Measurements from ENCODE around the gene NDUFAF8.

Gene NDUFAF8

GRCh38 chr17:81200695-81201580 lies 38.2 kb upstream of the NDUFAF8 start:
- DNase-seq (ENCODE audit: low read depth) = no peak

DNA sequence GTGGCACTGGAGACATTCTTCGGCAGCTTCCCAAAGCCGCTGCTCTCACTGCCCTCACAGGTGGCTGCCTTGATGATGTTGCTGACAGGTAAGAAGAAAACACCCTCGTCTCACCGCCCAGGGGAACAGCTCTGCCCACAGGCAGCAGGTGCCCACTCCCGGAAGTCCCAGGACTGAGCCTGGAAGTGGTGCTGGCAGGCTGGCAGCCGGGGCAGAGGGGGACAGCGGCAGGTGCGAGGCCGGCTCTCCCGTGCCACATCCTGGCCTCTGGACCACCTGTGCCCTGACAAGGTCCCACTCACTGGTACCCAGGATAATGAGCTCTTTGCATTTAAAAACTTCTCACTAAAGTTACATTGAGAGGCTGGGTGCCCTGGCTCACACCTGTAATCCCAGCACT lies 36.8 kb upstream of the NDUFAF8 start:
- no peak for DNase-seq (ENCODE audit: low read depth)

- DNase-seq (ENCODE audit: low read depth) = no peak
These were observed 36.0 kb upstream of the NDUFAF8 start for GRCh38 chr17:81203136-81203535.

- DNase-seq (ENCODE audit: low read depth) = no peak
These were observed 34.5 kb upstream of the NDUFAF8 start for GRCh38 chr17:81204578-81204977.

DNA sequence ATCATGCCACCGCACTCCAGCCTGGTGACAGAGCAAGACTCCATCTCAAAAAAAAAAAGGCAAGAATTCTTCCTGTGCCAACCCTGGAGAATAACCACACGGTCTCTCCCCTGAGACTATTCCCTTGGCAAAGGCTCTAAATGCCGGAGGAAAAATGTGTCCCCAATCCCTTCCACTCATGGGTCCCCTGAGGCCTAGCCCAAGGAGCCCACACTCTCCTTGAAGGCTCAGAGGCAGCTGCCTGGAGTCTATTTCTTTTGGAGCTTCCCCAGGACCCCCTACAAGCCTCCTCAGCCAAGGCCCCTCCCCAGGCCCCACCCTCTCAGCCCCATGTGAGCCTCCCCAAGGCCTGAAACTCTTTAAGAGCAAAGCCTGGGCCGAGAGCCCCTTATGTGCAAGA lies 33.0 kb upstream of the NDUFAF8 start:
- DNase-seq (ENCODE audit: low read depth) = no peak

GRCh38 chr17:81206657-81207056 lies 32.5 kb upstream of the NDUFAF8 start:
- no peak for DNase-seq (ENCODE audit: low read depth)

DNA sequence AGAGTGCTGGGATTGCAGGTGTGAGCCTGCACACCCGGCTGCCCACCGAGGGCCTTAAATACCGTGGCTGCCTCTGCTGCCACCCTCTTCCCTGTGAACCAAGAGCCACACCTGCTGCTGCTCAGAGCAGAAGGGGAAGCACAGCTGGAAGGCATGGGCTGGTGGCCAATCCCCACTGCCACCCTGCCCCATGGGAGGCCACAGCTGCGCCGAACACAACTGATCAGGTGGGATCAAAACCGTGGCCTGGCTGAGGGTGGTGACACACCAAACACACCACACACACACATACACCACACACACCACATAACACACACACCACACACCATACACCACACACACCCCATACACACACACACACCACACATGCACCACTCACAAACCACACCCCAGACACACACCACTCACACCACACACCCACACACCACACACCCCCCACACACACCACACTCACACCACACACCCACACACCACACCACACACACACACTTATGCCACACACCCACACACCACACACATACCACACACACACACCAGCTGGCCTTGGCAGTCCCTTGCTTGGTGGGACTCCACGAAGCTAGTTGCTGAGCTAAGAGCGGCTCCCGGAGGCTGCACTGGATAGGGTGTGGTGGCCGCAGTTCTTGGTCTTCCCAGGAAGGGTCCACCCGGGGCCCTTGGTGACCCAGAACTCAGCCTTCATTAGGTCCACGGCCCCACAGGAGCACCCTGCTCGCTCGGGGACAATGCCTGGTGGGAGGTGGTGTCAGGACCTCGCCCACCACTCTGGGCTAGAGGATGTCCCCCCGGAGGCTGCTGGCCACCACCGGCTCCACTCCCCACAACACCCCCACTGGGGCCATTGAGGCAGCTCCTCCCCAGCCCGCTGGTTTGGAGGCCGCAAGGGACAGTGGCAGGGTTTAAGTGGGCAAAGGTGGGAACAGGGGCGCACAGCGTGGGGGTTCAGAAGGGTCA lies 31.2 kb upstream of the NDUFAF8 start:
- DNase-seq (ENCODE audit: low read depth) = no peak

DNA sequence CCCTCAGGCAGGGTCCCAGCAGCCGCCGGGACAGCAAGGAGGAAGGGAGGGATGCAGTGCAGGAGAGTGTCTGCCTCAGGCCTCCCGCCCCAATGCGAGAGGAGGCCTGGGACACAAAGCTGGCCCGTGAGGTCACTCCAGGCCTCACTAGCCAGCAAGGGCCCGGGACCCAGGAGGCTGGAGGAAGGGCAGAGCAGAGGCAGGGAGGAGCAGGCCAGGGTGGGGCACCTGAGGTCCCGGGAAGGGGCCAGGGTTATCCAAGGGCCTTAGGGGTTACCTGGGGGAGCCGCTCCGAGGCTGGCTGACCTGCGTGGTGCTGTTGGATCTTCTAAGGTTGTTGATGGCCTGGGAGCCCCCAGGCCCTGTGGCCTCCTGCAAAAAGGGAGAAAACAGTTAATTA lies 30.5 kb upstream of the NDUFAF8 start:
- DNase-seq (ENCODE audit: low read depth) = no peak

GRCh38 chr17:81209141-81209540 lies 30.0 kb upstream of the NDUFAF8 start:
- DNase-seq (ENCODE audit: low read depth) = no peak

GRCh38 chr17:81210466-81210865 lies 28.7 kb upstream of the NDUFAF8 start:
- DNase-seq (ENCODE audit: low read depth) = no peak

- DNase-seq (ENCODE audit: low read depth) = no peak
These were observed 28.2 kb upstream of the NDUFAF8 start for GRCh38 chr17:81210868-81211267.

GRCh38 chr17:81212365-81212764 lies 26.8 kb upstream of the NDUFAF8 start:
- no peak for DNase-seq (ENCODE audit: low read depth)

DNA sequence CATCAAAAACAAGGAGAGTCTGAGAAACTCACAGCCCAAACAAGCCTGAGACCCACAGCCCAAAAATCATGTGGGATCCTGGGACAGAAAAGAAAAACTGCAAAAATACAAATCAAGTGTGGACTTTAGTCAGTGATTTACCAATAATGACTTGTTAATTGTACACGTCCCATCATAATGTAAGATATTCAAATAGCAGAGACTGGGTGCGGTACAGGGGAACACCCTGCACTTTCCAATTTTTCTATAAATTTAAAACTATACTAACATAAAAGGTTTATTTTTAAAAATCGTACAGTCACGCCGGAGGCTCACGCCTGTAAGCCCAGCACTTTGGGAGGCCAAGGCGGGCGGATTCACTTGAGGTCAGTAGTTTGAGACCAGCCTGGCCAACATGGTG lies 25.1 kb upstream of the NDUFAF8 start:
- DNase-seq (ENCODE audit: low read depth) = no peak

DNA sequence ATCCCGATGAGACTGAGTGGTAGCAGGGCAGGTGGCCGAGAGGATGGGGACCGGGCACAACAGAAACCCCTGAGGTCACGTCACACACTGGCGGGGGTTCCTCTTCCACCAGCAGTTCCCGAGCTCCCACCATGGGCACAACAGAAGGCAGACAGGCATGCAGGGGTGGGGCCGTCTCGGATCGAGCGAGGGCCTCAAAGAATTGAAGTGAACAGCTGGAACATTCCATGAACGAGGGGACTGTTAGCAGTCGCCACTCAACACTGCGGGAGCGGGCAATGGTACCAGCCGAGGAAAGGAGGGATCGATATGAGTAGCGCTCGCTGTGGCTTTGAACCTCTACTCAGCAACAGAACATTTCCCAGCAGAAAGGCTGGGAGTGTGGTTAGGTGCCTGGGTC lies 21.6 kb upstream of the NDUFAF8 start:
- no peak for DNase-seq (ENCODE audit: low read depth)

- DNase-seq (ENCODE audit: low read depth) = no peak
These were observed 20.7 kb upstream of the NDUFAF8 start for GRCh38 chr17:81218459-81218858.

DNA sequence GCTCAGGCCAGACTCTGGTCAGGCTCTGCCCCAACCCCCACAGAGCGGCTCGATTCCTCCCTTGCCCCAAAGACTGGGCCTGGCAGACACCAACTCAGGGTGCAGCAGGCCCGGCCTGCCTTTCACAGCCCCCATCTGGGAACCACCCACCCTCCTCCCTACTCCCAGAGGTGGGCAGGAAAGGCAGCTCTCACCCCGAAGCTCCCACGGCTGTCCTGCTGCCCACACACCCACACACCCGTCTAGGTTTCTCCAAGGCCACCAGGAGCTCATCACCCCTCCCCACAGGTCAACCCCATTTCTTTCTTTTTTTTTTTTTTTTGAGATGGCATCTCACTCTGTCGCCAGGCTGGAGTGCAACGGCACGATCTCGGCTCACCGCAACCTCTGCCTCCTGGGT lies 20.1 kb upstream of the NDUFAF8 start:
- DNase-seq (ENCODE audit: low read depth) = no peak

- no peak for DNase-seq (ENCODE audit: low read depth)
These were observed 19.5 kb upstream of the NDUFAF8 start for GRCh38 chr17:81219476-81220180.

- DNase-seq (ENCODE audit: low read depth) = no peak
These were observed 17.7 kb upstream of the NDUFAF8 start for GRCh38 chr17:81221371-81221841.

DNA sequence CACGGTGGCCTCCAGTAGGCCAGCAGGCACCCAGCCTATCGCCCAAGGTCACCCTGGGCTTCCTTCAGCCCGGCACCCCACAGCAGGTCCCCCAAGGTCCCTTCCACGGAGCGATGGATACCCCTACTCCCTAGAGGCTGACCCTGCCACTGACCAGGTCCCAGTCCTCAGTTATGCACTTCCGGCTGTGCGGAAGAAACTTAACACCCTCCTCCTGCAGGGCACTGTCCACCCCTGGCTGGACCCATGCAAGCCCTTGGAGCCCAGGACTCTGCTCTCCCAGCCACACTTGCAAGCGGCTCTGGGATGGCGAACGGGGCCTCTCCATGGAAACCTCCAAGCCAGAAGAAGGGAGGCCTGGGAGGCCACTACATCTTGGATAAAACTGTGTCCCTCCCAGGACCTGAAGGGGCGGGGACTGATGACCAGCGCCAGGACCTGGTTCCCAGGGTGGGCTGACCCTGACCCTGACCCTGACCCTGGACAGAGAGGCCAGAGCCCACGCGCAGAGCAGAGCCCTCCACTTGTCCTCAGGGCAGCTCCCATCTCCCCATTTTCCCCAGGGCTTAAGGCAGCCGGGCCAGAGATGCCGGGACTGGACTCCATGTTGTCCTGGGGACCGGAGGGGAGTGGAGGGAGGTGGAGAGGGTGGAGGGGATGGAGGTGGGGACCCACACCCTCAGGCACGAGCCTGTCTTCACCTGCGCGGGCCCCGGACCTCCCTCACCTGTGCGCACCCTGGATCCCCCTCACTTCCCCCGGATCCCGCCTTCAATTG lies 17.1 kb upstream of the NDUFAF8 start:
- DNase-seq (ENCODE audit: low read depth) = no peak

DNA sequence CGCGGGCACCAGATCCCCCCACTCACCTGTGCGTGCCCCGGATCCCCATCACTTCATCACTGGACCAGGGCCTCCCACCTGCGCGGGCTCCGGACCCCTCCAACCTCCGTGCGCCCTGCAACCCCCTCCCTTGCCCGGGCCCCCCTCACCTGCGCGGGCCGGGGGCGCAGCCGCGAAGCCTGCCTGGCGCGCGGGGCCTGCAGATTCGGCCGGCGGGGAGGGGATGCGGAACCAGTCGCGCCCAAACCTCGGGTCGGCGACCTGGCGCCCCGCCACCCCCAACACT lies 16.6 kb upstream of the NDUFAF8 start:
- no peak for DNase-seq (ENCODE audit: low read depth)

DNA sequence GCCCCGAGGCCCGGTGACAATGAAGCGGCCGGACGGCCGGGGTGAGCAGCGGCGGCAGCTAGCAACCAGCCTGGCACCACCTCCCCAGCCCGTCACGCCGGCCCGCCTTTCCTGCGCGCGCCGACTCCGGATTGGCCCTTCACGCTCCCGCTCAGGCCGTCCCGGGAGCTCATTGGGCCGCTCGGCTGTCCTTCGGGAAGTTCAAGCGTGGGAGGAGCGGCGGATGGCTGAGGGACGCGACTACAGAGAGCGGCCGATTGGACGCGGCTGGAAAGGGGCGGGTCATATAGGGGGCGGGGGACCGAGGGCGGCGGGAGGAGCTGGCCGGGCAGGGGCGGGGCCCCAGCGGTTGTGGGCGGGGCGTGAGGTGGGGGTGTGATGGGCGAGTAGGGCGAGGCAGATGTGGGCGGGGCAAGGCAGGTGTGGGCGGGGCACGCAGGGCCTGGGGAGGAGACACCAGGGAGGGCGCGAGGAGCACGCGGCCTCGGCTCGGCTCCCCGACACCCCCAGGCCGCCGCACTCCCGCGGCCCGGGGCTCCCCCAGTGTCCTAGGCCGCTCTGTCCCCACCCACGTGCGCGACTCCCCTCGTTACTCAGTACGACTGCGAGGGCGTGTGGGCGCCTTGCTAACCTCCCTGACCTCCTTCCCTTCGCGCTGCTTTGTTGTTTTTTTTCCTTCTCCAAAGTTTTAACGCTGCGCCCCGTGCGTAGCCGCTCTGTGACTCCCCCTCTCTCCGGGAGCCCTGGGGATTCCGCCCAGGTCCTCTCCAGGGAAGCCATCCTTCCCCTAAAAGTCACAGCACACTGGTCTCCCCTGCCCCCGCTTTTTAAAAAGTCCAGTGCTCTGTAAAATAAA lies 16.0 kb upstream of the NDUFAF8 start, which contains the start of gene CEP131:
TSS of gene CEP131 (minus strand) at position 60 of the 856 bp plus-strand sequence. CDS start 2,909 bp downstream, outside the sequence.
- DNase-seq (ENCODE audit: low read depth) = peak; percentile 100

All from stimulated activated CD8-positive, alpha-beta memory T cell treated with anti-CD3 and anti-CD28 coated beads, Interleukin-15, amount 100 ng/mL, for 1 hour (primary cell).